Erythroblast (primary cell): ENCODE measurements around the gene ZDHHC6.

Experiments used
- GATA1 ChIP-seq: IDR thresholded peaks from 2 replicates; pipeline ENCODE4 v1.6.1; 2011; ENCODE audit warnings: low read depth, mild to moderate bottlenecking, control low read depth, low read length, moderate library complexity
- POLR2A ChIP-seq: IDR thresholded peaks from 2 replicates; pipeline ENCODE4 v1.6.1; 2011; ENCODE audit warnings: mild to moderate bottlenecking, low read length

DNA sequence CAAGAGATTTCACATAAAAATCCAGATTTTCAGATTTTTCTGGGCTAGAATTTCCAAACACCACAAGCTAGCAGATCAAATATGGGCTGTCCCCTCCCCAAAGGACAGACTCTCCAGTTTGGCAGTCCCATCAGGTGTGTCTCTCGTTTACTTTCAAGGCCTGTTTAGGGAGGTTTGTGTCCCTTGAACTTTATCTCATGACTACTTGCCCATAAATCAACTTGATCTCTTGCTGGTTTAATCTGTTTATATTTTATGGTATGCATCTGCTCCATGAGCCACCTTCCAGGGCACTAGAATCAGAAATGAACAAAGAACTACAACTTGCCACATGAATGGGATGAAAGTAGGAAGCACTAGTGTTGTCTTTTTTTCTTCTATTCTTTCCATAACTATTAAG lies 5.2 kb downstream of the ZDHHC6 start:
- no peak for TF ChIP-seq POLR2A
- TF ChIP-seq GATA1 = no peak
